Right ventricle myocardium superior (tissue), 1 donor: ENCODE measurements around the gene RAPGEF2. TPM values are rescaled to one million over a fixed set of nuclear protein-coding genes. Genes with fewer than 3 reads are reported as not detected.

Experiments used
- ATAC-seq: fragments of 200-7000 bp; cut with Tn5 transposase; one replicate; pipeline ENCODE4 v1.9.1; 2020; ENCODE audit warnings: mild to moderate bottlenecking; ENCODE audit not compliant: poor library complexity
- DNase-seq: peaks from one replicate; pipeline ENCODE4 v3.0.0-alpha.2; 2020
- intact Hi-C: fragments of 100-400 bp; cut with DNase I; formaldehyde crosslinking; loops from one replicate; pipeline ENCODE4 v1.11.2; 2022
- total RNA-seq: library from RNA; stranded (reverse); fragmentation: NEBNext Ultra II Directional; extraction: Animal tissue kit (Norgen Biotek cat#: 25700); gene quantifications from one replicate; pipeline ENCODE4 v1.2.1, GENCODE V29; 2021
- donor health status: DM: no; HTN: yes; CAD: no; lungs with severe emphysema.

The RAPGEF2 gene
- total RNA-seq, 1 donor from 2014 or later = 43.8 TPM

GRCh38 chr4:159280442-159281172 is 177.7 kb downstream of the RAPGEF2 start:
- intact Hi-C loops = no loop called here
- DNase-seq (no peak), ATAC-seq (peak; percentile 35)

- no peak for ATAC-seq
- intact Hi-C loops = no loop called here
- no peak for DNase-seq
Observed at GRCh38 chr4:159281771-159282170, 178.9 kb downstream of the RAPGEF2 start.

- DNase-seq (no peak), ATAC-seq (no peak)
- intact Hi-C loops = no loop called here
Observed at GRCh38 chr4:159282329-159282728, 179.4 kb downstream of the RAPGEF2 start.

- DNase-seq = no peak
- intact Hi-C loops = no loop called here
- ATAC-seq = no peak
Observed at GRCh38 chr4:159282944-159283343, 180.1 kb downstream of the RAPGEF2 start.

- intact Hi-C loops = no loop called here
- ATAC-seq (no peak), DNase-seq (no peak)
Observed at GRCh38 chr4:159283696-159284095, 180.8 kb downstream of the RAPGEF2 start.

- intact Hi-C loops = no loop called here
- peak; percentile 40 for ATAC-seq
- no peak for DNase-seq
Observed at GRCh38 chr4:159284113-159284512, 181.2 kb downstream of the RAPGEF2 start.

- ATAC-seq (no peak), DNase-seq (no peak)
- intact Hi-C loops = no loop called here
Observed at GRCh38 chr4:159284733-159285132, 181.9 kb downstream of the RAPGEF2 start.

GRCh38 chr4:159287767-159288166 is 184.9 kb downstream of the RAPGEF2 start:
- no peak for ATAC-seq
- intact Hi-C loops = no loop called here
- no peak for DNase-seq

GRCh38 chr4:159289682-159290081 is 186.8 kb downstream of the RAPGEF2 start:
- DNase-seq = no peak
- intact Hi-C loops = no loop called here
- peak; percentile 44 for ATAC-seq

- no peak for ATAC-seq
- DNase-seq = no peak
- intact Hi-C loops = no loop called here
Observed at GRCh38 chr4:159290321-159291030, 187.6 kb downstream of the RAPGEF2 start.

- ATAC-seq (no peak), DNase-seq (no peak)
- intact Hi-C loops = no loop called here
Observed at GRCh38 chr4:159291176-159291575, 188.3 kb downstream of the RAPGEF2 start.

- intact Hi-C loops = no loop called here
- ATAC-seq (no peak), DNase-seq (no peak)
Observed at GRCh38 chr4:159292137-159292896, 189.4 kb downstream of the RAPGEF2 start.

GRCh38 chr4:159293811-159294515 is 191.1 kb downstream of the RAPGEF2 start:
- DNase-seq = no peak
- intact Hi-C loops = no loop called here

GRCh38 chr4:159296061-159296460 is 193.2 kb downstream of the RAPGEF2 start:
- intact Hi-C loops = no loop called here
- ATAC-seq (no peak), DNase-seq (no peak)

More at GRCh38 chr4:159293811-159294515, 191.1 kb downstream of the RAPGEF2 start:
- ATAC-seq = no peak

GRCh38 chr4:159297091-159297490 is 194.2 kb downstream of the RAPGEF2 start:
- DNase-seq = no peak

GRCh38 chr4:159298502-159298901 is 195.6 kb downstream of the RAPGEF2 start:
- peak; percentile 50 for ATAC-seq
- intact Hi-C loops = no loop called here
- DNase-seq = no peak

More at GRCh38 chr4:159297091-159297490, 194.2 kb downstream of the RAPGEF2 start:
- no peak for ATAC-seq
- intact Hi-C loops = no loop called here

GRCh38 chr4:159303435-159303834 is 200.6 kb downstream of the RAPGEF2 start:
- DNase-seq (no peak), ATAC-seq (no peak)
- intact Hi-C loops = no loop called here

GRCh38 chr4:159305129-159305528 is 202.2 kb downstream of the RAPGEF2 start:
- ATAC-seq (no peak), DNase-seq (no peak)
- intact Hi-C loops = no loop called here

GRCh38 chr4:159307929-159308328 is 205.1 kb downstream of the RAPGEF2 start:
- DNase-seq (no peak), ATAC-seq (no peak)
- intact Hi-C loops = no loop called here
